ENCODE measurements around the gene HHLA2.

HHLA2 gene

GRCh38 chr3:108328821-108329486 lies 32.6 kb downstream of the HHLA2 start:
- TF ChIP-seq CTCF (IDR thresholded peaks at IDR 0.05; ENCODE audit: low read depth, low read length, missing control alignments): no peak
- no peak for DNase-seq (ENCODE audit: extremely low read depth, low read depth)
- H3K4me3 ChIP-seq (replicated peaks; ENCODE audit: low read depth, low read length): no peak overlapping the region

- no peak overlapping the region for H3K4me3 ChIP-seq (replicated peaks; ENCODE audit: low read depth, low read length)
- DNase-seq (ENCODE audit: extremely low read depth, low read depth): no peak
- no peak for TF ChIP-seq CTCF (IDR thresholded peaks at IDR 0.05; ENCODE audit: low read depth, low read length, missing control alignments)
Measured at GRCh38 chr3:108329508-108329907, 33.2 kb downstream of the HHLA2 start.

GRCh38 chr3:108329947-108330346 lies 33.6 kb downstream of the HHLA2 start:
- no peak overlapping the region for H3K4me3 ChIP-seq (replicated peaks; ENCODE audit: low read depth, low read length)
- TF ChIP-seq CTCF (IDR thresholded peaks at IDR 0.05; ENCODE audit: low read depth, low read length, missing control alignments): no peak
- DNase-seq (ENCODE audit: extremely low read depth, low read depth): no peak

DNA sequence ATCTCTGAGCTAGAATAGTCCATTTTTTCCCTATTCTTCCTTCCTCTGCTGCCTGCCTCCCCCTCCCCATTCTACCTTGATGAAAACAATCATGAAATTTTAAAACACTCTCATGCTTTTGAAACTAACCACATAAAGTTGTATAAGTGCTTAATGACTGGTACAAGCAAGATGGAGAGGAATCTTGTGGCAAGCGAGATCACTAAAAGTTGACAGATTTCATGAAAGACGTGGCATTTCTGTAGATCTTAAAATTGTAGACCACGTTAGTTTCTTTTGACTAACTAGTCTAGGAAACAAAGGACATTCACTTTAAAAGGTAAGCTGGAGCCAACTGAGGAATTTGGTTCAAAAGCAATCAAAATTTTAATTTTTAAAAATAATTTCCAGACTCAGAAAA lies 35.4 kb downstream of the HHLA2 start:
- DNase-seq (ENCODE audit: extremely low read depth, low read depth): no peak
- no peak for TF ChIP-seq CTCF (IDR thresholded peaks at IDR 0.05; ENCODE audit: low read depth, low read length, missing control alignments)
- no peak overlapping the region for H3K4me3 ChIP-seq (replicated peaks; ENCODE audit: low read depth, low read length)

GRCh38 chr3:108333961-108334360 lies 37.6 kb downstream of the HHLA2 start:
- TF ChIP-seq CTCF (IDR thresholded peaks at IDR 0.05; ENCODE audit: low read depth, low read length, missing control alignments): no peak
- H3K4me3 ChIP-seq (replicated peaks; ENCODE audit: low read depth, low read length): no peak overlapping the region
- no peak for DNase-seq (ENCODE audit: extremely low read depth, low read depth)

- no peak for DNase-seq (ENCODE audit: extremely low read depth, low read depth)
- H3K4me3 ChIP-seq (replicated peaks; ENCODE audit: low read depth, low read length): no peak overlapping the region
- no peak for TF ChIP-seq CTCF (IDR thresholded peaks at IDR 0.05; ENCODE audit: low read depth, low read length, missing control alignments)
Measured at GRCh38 chr3:108334701-108335100, 38.4 kb downstream of the HHLA2 start.
